ENCODE data around the gene HOXA7.
A peak's percentile ranks its signal among the peaks of the same experiment; 100 is the strongest.

The HOXA7 gene

DNA sequence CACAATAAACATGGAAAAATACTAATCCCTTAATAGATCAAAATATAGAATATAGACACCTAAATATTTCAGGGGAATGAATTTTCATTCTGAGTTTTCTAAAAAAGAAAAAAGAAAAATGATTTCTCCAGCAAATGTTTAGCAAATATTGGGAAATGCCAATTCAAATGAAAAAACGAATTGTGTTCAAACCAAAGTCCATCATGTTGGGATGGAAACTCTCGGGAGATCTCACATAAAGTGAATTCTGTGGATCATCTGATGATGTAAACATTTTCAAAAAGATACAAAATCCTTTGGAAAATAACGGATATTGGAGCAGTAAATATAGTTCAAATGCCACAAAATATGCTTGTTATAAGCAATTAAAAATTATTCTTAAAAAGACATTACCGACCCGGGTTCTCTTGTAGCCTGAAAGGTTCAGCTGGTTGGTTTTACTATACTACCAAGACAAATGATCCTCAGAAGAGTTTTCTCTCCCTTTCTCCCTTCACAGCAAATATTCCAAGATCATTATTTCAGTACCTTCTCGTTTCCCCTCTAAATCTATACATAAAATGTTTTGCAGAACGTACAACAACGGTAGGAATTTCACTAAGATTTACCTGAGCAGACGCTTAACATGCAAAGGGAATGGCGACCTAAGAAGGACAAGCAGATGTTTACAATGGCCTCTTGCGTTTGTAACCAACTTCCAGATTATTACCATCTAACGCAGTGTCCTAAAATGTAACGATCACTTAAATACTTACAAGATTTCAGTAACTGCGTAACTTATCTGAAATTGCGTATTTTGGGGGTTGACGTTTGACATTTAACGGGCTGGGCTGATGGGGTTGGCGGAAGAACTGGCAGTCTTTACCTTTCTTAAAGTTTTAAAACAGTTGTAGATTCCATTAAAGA, 40.9 kb upstream of the HOXA7 start:
- CTCF ChIA-PET = interaction anchor here (1.0 to 3.0 kb wide), 2 partner anchors 584 to 823 kb away, joined by 4 to 11 read pairs; no protein-coding TSS in a partner anchor
- TF ChIP-seq, protein P1, sequence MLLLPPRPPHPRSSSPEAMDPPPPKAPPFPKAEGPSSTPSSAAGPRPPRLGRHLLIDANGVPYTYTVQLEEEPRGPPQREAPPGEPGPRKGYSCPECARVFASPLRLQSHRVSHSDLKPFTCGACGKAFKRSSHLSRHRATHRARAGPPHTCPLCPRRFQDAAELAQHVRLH (tag by site-specific recombination; IDR thresholded peaks at IDR 0.05) = no peak
- TF ChIP-seq ZIC2 (tag by site-specific recombination; IDR thresholded peaks at IDR 0.05) (no peak), ZNF658 (tag by site-specific recombination; IDR thresholded peaks at IDR 0.05) (no peak), ZNF354C (tag by site-specific recombination; IDR thresholded peaks at IDR 0.05; ENCODE audit: borderline replicate concordance, low read depth) (no peak), ZNF701 (tag by site-specific recombination; IDR thresholded peaks at IDR 0.05) (no peak), ZNF558 (tag by site-specific recombination; IDR thresholded peaks at IDR 0.05) (no peak), PRDM1 (tag by site-specific recombination; IDR thresholded peaks at IDR 0.05) (peak; percentile 47; the same call in 1 of the 2 replicates), SCRT1 (tag by site-specific recombination; IDR thresholded peaks at IDR 0.05; ENCODE audit: borderline replicate concordance) (no peak), ZNF202 (tag by site-specific recombination; IDR thresholded peaks at IDR 0.05; ENCODE audit: borderline replicate concordance) (no peak), ZFHX2 (tag by site-specific recombination; conservative IDR thresholded peaks at IDR 0.05) (no peak)
- TF ChIP-seq, protein P2, sequence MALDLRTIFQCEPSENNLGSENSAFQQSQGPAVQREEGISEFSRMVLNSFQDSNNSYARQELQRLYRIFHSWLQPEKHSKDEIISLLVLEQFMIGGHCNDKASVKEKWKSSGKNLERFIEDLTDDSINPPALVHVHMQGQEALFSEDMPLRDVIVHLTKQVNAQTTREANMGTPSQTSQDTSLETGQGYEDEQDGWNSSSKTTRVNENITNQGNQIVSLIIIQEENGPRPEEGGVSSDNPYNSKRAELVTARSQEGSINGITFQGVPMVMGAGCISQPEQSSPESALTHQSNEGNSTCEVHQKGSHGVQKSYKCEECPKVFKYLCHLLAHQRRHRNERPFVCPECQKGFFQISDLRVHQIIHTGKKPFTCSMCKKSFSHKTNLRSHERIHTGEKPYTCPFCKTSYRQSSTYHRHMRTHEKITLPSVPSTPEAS (tag by site-specific recombination; IDR thresholded peaks at IDR 0.05) = no peak
- TF ChIP-seq, protein P3, sequence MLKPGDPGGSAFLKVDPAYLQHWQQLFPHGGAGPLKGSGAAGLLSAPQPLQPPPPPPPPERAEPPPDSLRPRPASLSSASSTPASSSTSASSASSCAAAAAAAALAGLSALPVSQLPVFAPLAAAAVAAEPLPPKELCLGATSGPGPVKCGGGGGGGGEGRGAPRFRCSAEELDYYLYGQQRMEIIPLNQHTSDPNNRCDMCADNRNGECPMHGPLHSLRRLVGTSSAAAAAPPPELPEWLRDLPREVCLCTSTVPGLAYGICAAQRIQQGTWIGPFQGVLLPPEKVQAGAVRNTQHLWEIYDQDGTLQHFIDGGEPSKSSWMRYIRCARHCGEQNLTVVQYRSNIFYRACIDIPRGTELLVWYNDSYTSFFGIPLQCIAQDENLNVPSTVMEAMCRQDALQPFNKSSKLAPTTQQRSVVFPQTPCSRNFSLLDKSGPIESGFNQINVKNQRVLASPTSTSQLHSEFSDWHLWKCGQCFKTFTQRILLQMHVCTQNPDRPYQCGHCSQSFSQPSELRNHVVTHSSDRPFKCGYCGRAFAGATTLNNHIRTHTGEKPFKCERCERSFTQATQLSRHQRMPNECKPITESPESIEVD (tag by site-specific recombination; IDR thresholded peaks at IDR 0.05) = peak; percentile 51; the same call in 1 of the 2 replicates
- TF ChIP-seq, protein P4, sequence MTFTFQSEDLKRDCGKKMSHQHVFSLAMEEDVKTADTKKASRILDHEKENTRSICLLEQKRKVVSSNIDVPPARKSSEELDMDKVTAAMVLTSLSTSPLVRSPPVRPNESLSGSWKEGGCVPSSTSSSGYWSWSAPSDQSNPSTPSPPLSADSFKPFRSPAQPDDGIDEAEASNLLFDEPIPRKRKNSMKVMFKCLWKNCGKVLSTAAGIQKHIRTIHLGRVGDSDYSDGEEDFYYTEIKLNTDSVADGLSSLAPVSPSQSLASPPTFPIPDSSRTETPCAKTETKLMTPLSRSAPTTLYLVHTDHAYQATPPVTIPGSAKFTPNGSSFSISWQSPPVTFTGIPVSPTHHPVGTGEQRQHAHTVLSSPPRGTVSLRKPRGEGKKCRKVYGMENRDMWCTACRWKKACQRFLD (tag by site-specific recombination; IDR thresholded peaks at IDR 0.05) = no peak
- TF ChIP-seq, protein P5, sequence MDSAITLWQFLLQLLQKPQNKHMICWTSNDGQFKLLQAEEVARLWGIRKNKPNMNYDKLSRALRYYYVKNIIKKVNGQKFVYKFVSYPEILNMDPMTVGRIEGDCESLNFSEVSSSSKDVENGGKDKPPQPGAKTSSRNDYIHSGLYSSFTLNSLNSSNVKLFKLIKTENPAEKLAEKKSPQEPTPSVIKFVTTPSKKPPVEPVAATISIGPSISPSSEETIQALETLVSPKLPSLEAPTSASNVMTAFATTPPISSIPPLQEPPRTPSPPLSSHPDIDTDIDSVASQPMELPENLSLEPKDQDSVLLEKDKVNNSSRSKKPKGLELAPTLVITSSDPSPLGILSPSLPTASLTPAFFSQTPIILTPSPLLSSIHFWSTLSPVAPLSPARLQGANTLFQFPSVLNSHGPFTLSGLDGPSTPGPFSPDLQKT (IDR thresholded peaks at IDR 0.05; ENCODE audit: borderline replicate concordance, low read depth, low read length) = no peak
- POLR2A ChIA-PET = interaction anchor here (3.7 kb wide), 1 partner anchor 12 kb away, joined by 36 read pairs; the partner anchor contains the start of gene HOXA11

DNA sequence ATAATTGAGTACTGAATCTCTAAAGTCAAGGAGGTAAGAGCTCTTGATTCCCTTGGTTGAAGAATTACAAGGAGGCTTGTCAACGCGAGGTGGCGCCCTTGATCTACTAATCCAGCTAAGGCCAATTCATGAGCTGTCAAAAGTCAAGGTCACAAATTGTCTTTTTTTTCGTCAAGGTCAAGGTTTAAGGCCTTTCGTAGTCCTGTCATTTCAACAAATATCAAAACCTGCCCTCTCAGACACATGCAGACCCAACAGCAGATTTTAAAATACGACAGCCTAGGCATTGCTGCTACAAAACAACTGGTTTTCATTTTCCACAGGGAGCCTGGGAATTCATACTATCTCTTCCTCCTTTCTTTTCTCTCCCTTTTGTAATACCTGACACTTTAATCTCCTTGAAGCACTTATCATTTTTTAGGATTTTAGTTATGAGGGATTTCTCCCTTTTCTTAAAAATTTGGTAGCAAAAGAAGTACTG, 39.9 kb upstream of the HOXA7 start:
- ChIA-PET CTCF (interaction anchor here (0.5 to 3.1 kb wide), 39 partner anchors 9 to 898 kb away, joined by 3 to 26 read pairs (median 4); partner anchors contain the start of genes HIBADH and HOXA11), POLR2A (interaction anchor here (0.6 to 2.6 kb wide), 4 partner anchors 10 to 544 kb away, joined by 3 to 25 read pairs (median 4); partner anchors contain the start of gene HOXA11)
- H3K27ac ChIP-seq (ENCODE audit: extremely low read depth, low read depth, low read length) = no peak overlapping the region
- H3K4me1 ChIP-seq (ENCODE audit: control insufficient read depth, insufficient read depth, low read length) = peaks cover 17% of the 10 kb centered on the region
- H3K9me3 ChIP-seq (ENCODE audit: control insufficient read depth, insufficient read depth, low read depth, low read length) = no peaks in the 10 kb centered on the region
- H3K36me3 ChIP-seq (ENCODE audit: control insufficient read depth in 2 of 2, insufficient read depth in 1 of 2, low read length in 2 of 2) = peaks cover 9 to 23% of the 10 kb centered on the region in 2 experiments; a peak in 2 of 3 replicates
- H3K4me3 ChIP-seq (ENCODE audit: low read depth, low read length) = peak overlapping the region; percentile 89
- TF ChIP-seq ZNF292 (tag by site-specific recombination; IDR thresholded peaks at IDR 0.05; ENCODE audit: borderline replicate concordance, low read depth) (no peak), GLIS2 (tag by site-specific recombination; IDR thresholded peaks at IDR 0.05) (no peak), BCL11B (tag by site-specific recombination; IDR thresholded peaks at IDR 0.05; ENCODE audit: low read depth) (peak; percentile 80), ZNF600 (tag by site-specific recombination; IDR thresholded peaks at IDR 0.05) (no peak), ZNF274 (IDR thresholded peaks at IDR 0.05; ENCODE audit: low read length) (no peak), ZNF274 (tag by site-specific recombination; IDR thresholded peaks at IDR 0.05; ENCODE audit: borderline replicate concordance) (no peak), ZNF654 (tag by site-specific recombination; IDR thresholded peaks at IDR 0.05; ENCODE audit: low read depth) (peak; percentile 87)
- TF ChIP-seq, protein P6, sequence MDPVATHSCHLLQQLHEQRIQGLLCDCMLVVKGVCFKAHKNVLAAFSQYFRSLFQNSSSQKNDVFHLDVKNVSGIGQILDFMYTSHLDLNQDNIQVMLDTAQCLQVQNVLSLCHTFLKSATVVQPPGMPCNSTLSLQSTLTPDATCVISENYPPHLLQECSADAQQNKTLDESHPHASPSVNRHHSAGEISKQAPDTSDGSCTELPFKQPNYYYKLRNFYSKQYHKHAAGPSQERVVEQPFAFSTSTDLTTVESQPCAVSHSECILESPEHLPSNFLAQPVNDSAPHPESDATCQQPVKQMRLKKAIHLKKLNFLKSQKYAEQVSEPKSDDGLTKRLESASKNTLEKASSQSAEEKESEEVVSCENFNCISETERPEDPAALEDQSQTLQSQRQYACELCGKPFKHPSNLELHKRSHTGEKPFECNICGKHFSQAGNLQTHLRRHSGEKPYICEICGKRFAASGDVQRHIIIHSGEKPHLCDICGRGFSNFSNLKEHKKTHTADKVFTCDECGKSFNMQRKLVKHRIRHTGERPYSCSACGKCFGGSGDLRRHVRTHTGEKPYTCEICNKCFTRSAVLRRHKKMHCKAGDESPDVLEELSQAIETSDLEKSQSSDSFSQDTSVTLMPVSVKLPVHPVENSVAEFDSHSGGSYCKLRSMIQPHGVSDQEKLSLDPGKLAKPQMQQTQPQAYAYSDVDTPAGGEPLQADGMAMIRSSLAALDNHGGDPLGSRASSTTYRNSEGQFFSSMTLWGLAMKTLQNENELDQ (tag by site-specific recombination; IDR thresholded peaks at IDR 0.05; ENCODE audit: low read depth) = no peak
- TF ChIP-seq, protein P7, sequence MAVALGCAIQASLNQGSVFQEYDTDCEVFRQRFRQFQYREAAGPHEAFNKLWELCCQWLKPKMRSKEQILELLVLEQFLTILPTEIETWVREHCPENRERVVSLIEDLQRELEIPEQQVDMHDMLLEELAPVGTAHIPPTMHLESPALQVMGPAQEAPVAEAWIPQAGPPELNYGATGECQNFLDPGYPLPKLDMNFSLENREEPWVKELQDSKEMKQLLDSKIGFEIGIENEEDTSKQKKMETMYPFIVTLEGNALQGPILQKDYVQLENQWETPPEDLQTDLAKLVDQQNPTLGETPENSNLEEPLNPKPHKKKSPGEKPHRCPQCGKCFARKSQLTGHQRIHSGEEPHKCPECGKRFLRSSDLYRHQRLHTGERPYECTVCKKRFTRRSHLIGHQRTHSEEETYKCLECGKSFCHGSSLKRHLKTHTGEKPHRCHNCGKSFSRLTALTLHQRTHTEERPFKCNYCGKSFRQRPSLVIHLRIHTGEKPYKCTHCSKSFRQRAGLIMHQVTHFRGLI (tag by site-specific recombination; IDR thresholded peaks at IDR 0.05) = 0 out of 2 replicates have a peak, but pooled peaks have one; percentile 16

More for the DNA sequence above, 40.9 kb upstream of the HOXA7 start:
- Histone ChIP-seq H3K27ac (ENCODE audit: extremely low read depth, low read depth, low read length) (peak overlapping the region; percentile 92), H3K4me1 (ENCODE audit: control insufficient read depth, insufficient read depth, low read length) (peaks cover 20% of the 10 kb centered on the region), H3K4me3 (ENCODE audit: low read depth, low read length) (peak overlapping the region; percentile 89), H3K9me3 (ENCODE audit: control insufficient read depth, insufficient read depth, low read depth, low read length) (no peaks in the 10 kb centered on the region), H3K36me3 (ENCODE audit: control insufficient read depth in 2 of 2, insufficient read depth in 1 of 2, low read length in 2 of 2) (peaks cover 8 to 14% of the 10 kb centered on the region in 2 experiments; a peak in 2 of 3 replicates)
